ENCODE measurements around the gene CRYBB2.

Gene CRYBB2

GRCh38 chr22:25187469-25187868 lies 32.0 kb upstream of the CRYBB2 start:
- Histone ChIP-seq H3K9me2 (replicated peaks; ENCODE audit: control insufficient read depth, low read length) (no peaks in the 10 kb centered on the region), H3K27me3 (ENCODE audit: control insufficient read depth, low read length) (no peaks in the 10 kb centered on the region), H3K4me2 (ENCODE audit: low read length) (no peak overlapping the region), H3K4me1 (ENCODE audit: control insufficient read depth, low read length) (no peaks in the 10 kb centered on the region), H3K79me2 (ENCODE audit: control insufficient read depth, low read length) (no peaks in the 10 kb centered on the region), H4K20me1 (ENCODE audit: control insufficient read depth, insufficient read depth, low read depth, low read length) (no peaks in the 10 kb centered on the region), H3K27ac (ENCODE audit: low read depth, low read length) (no peak overlapping the region), H3K36me3 (ENCODE audit: control insufficient read depth, low read length) (no peaks in the 10 kb centered on the region), H3K4me3 (ENCODE audit: low read length) (no peak overlapping the region), H3F3A (ENCODE audit: control insufficient read depth, insufficient read depth) (no peaks in the 10 kb centered on the region), H3K9me3 (ENCODE audit: control insufficient read depth, insufficient read depth, low read length) (no peaks in the 10 kb centered on the region)
- TF ChIP-seq CTCF (IDR thresholded peaks at IDR 0.05; ENCODE audit: low read depth, low read length, poor library complexity, severe bottlenecking) (no peak), EZH2phosphoT487 (IDR thresholded peaks at IDR 0.05; ENCODE audit: borderline replicate concordance, low read length) (no peak)

GRCh38 chr22:25192406-25192805 lies 27.0 kb upstream of the CRYBB2 start:
- Histone ChIP-seq H3K36me3 (ENCODE audit: control insufficient read depth, low read length) (no peaks in the 10 kb centered on the region), H3K4me2 (ENCODE audit: low read length) (no peak overlapping the region), H3K4me3 (ENCODE audit: low read length) (no peak overlapping the region), H4K20me1 (ENCODE audit: control insufficient read depth, insufficient read depth, low read depth, low read length) (no peaks in the 10 kb centered on the region), H3K4me1 (ENCODE audit: control insufficient read depth, low read length) (no peaks in the 10 kb centered on the region), H3K9me3 (ENCODE audit: control insufficient read depth, insufficient read depth, low read length) (no peaks in the 10 kb centered on the region), H3K79me2 (ENCODE audit: control insufficient read depth, low read length) (no peaks in the 10 kb centered on the region), H3K9me2 (replicated peaks; ENCODE audit: control insufficient read depth, low read length) (no peaks in the 10 kb centered on the region), H3F3A (ENCODE audit: control insufficient read depth, insufficient read depth) (no peaks in the 10 kb centered on the region), H3K27me3 (ENCODE audit: control insufficient read depth, low read length) (no peaks in the 10 kb centered on the region), H3K27ac (ENCODE audit: low read depth, low read length) (no peak overlapping the region)
- TF ChIP-seq EZH2phosphoT487 (IDR thresholded peaks at IDR 0.05; ENCODE audit: borderline replicate concordance, low read length) (no peak), CTCF (IDR thresholded peaks at IDR 0.05; ENCODE audit: low read depth, low read length, poor library complexity, severe bottlenecking) (no peak)

GRCh38 chr22:25193130-25193529 lies 26.3 kb upstream of the CRYBB2 start:
- TF ChIP-seq EZH2phosphoT487 (IDR thresholded peaks at IDR 0.05; ENCODE audit: borderline replicate concordance, low read length): no peak
- no peak for TF ChIP-seq CTCF (IDR thresholded peaks at IDR 0.05; ENCODE audit: low read depth, low read length, poor library complexity, severe bottlenecking)
- no peaks in the 10 kb centered on the region for H3K36me3 ChIP-seq (ENCODE audit: control insufficient read depth, low read length)

GRCh38 chr22:25193548-25193947 lies 25.9 kb upstream of the CRYBB2 start:
- Histone ChIP-seq H3K4me2 (ENCODE audit: low read length) (no peak overlapping the region), H3K9me2 (replicated peaks; ENCODE audit: control insufficient read depth, low read length) (no peaks in the 10 kb centered on the region), H3K27ac (ENCODE audit: low read depth, low read length) (no peak overlapping the region), H3K27me3 (ENCODE audit: control insufficient read depth, low read length) (no peaks in the 10 kb centered on the region), H3K4me3 (ENCODE audit: low read length) (no peak overlapping the region), H3K79me2 (ENCODE audit: control insufficient read depth, low read length) (no peaks in the 10 kb centered on the region), H3F3A (ENCODE audit: control insufficient read depth, insufficient read depth) (no peaks in the 10 kb centered on the region), H4K20me1 (ENCODE audit: control insufficient read depth, insufficient read depth, low read depth, low read length) (no peaks in the 10 kb centered on the region), H3K9me3 (ENCODE audit: control insufficient read depth, insufficient read depth, low read length) (no peaks in the 10 kb centered on the region), H3K4me1 (ENCODE audit: control insufficient read depth, low read length) (no peaks in the 10 kb centered on the region), H3K36me3 (ENCODE audit: control insufficient read depth, low read length) (no peaks in the 10 kb centered on the region)
- TF ChIP-seq CTCF (IDR thresholded peaks at IDR 0.05; ENCODE audit: low read depth, low read length, poor library complexity, severe bottlenecking) (no peak), EZH2phosphoT487 (IDR thresholded peaks at IDR 0.05; ENCODE audit: borderline replicate concordance, low read length) (no peak)

More at GRCh38 chr22:25193130-25193529, 26.3 kb upstream of the CRYBB2 start:
- Histone ChIP-seq H3K79me2 (ENCODE audit: control insufficient read depth, low read length) (no peaks in the 10 kb centered on the region), H4K20me1 (ENCODE audit: control insufficient read depth, insufficient read depth, low read depth, low read length) (no peaks in the 10 kb centered on the region), H3K9me3 (ENCODE audit: control insufficient read depth, insufficient read depth, low read length) (no peaks in the 10 kb centered on the region), H3F3A (ENCODE audit: control insufficient read depth, insufficient read depth) (no peaks in the 10 kb centered on the region), H3K4me3 (ENCODE audit: low read length) (no peak overlapping the region), H3K9me2 (replicated peaks; ENCODE audit: control insufficient read depth, low read length) (no peaks in the 10 kb centered on the region), H3K27me3 (ENCODE audit: control insufficient read depth, low read length) (no peaks in the 10 kb centered on the region), H3K27ac (ENCODE audit: low read depth, low read length) (no peak overlapping the region), H3K4me1 (ENCODE audit: control insufficient read depth, low read length) (no peaks in the 10 kb centered on the region), H3K4me2 (ENCODE audit: low read length) (no peak overlapping the region)
